HG02763 (cell line): ENCODE data around the gene SCN5A.

ENCODE experiments used
- ATAC-seq: cut with Tn5 transposase; IDR thresholded peaks from one replicate; pipeline ENCODE4 v1.9.1; 2021; ENCODE audit warnings: mild to moderate bottlenecking, moderate library complexity; ENCODE audit not compliant: unreplicated experiment

The SCN5A gene

GRCh38 chr3:38563886-38564270, 85.6 kb downstream of the SCN5A start:
- ATAC-seq = no peak

- ATAC-seq = no peak
These were observed 86.2 kb downstream of the SCN5A start for GRCh38 chr3:38563070-38563885.

- no peak for ATAC-seq
These were observed 87.0 kb downstream of the SCN5A start for GRCh38 chr3:38562467-38562925.

- ATAC-seq = no peak
These were observed 87.6 kb downstream of the SCN5A start for GRCh38 chr3:38561746-38562466.

GRCh38 chr3:38560996-38561717, 88.3 kb downstream of the SCN5A start:
- ATAC-seq = no peak

- ATAC-seq = no peak
These were observed 89.2 kb downstream of the SCN5A start for GRCh38 chr3:38560284-38560683.

- ATAC-seq = no peak
These were observed 90.6 kb downstream of the SCN5A start for GRCh38 chr3:38558864-38559263.

GRCh38 chr3:38556640-38557358, 92.7 kb downstream of the SCN5A start:
- no peak for ATAC-seq

GRCh38 chr3:38555926-38556325, 93.6 kb downstream of the SCN5A start:
- ATAC-seq = no peak

- ATAC-seq = no peak
These were observed 94.2 kb downstream of the SCN5A start for GRCh38 chr3:38555149-38555840.

- no peak for ATAC-seq
These were observed 95.2 kb downstream of the SCN5A start for GRCh38 chr3:38554127-38554827.

GRCh38 chr3:38553071-38553470, 96.4 kb downstream of the SCN5A start:
- ATAC-seq = no peak

- ATAC-seq = no peak
These were observed 97.1 kb downstream of the SCN5A start for GRCh38 chr3:38552364-38552763.

GRCh38 chr3:38551026-38551832, 98.3 kb downstream of the SCN5A start:
- ATAC-seq = no peak

GRCh38 chr3:38549957-38550840, 99.3 kb downstream of the SCN5A start:
- ATAC-seq = no peak

- no peak for ATAC-seq
These were observed 100.0 kb downstream of the SCN5A start for GRCh38 chr3:38549486-38549885.

- no peak for ATAC-seq
These were observed 100.4 kb downstream of the SCN5A start for GRCh38 chr3:38549082-38549481.
